Right lobe of liver (tissue), 4 donors: ENCODE measurements around the gene FBXL5.

Experiments used
- POLR2A ChIP-seq: fragments of 450-650 bp; IDR thresholded peaks from one replicate; pipeline ENCODE4 v1.6.1; 2017; ENCODE audit warnings: antibody characterized with exemption, mild to moderate bottlenecking
- TF ChIP-seq, protein P1 (sequence below), 4 donors: fragments of 200-600 bp in 3 of 4; fragments of 450-650 bp in 1 of 4; IDR thresholded peaks; one replicate each; pipeline versions ENCODE4 v1.5.1 to v1.8.0; 2016 to 2022; ENCODE audit warnings: antibody characterized with exemption in 4 of 4, mild to moderate bottlenecking in 2 of 4
- donor health status: DM: no; HTN: no; CAD: no.
- donor health status: DM: no; HTN: no; CAD: no.
- donor health status: DM: no; HTN: yes; CAD: no.

GRCh38 chr4:15673337-15673736, 18.2 kb upstream of the FBXL5 start:
- TF ChIP-seq, protein P1, sequence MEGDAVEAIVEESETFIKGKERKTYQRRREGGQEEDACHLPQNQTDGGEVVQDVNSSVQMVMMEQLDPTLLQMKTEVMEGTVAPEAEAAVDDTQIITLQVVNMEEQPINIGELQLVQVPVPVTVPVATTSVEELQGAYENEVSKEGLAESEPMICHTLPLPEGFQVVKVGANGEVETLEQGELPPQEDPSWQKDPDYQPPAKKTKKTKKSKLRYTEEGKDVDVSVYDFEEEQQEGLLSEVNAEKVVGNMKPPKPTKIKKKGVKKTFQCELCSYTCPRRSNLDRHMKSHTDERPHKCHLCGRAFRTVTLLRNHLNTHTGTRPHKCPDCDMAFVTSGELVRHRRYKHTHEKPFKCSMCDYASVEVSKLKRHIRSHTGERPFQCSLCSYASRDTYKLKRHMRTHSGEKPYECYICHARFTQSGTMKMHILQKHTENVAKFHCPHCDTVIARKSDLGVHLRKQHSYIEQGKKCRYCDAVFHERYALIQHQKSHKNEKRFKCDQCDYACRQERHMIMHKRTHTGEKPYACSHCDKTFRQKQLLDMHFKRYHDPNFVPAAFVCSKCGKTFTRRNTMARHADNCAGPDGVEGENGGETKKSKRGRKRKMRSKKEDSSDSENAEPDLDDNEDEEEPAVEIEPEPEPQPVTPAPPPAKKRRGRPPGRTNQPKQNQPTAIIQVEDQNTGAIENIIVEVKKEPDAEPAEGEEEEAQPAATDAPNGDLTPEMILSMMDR (IDR thresholded peaks at IDR 0.05): no peak
- TF ChIP-seq POLR2A: no peak
